Upper lobe of left lung (tissue), 4 donors: Measurements from ENCODE around the gene ALCAM.

Source experiments
- CTCF ChIP-seq, 6 experiments: fragments of 450-650 bp in 4 of 6; fragments of 200-600 bp in 2 of 6; sonication (generic) in 2 of 6; IDR thresholded peaks; one replicate each; pipeline ENCODE4 v1.5.1; 2016 to 2019; ENCODE audit warnings: antibody characterized with exemption in 6 of 6
- POLR2A ChIP-seq, 4 donors: fragments of 450-650 bp; IDR thresholded peaks; one replicate each; pipeline ENCODE4 v1.5.1; 2016 to 2017; ENCODE audit warnings: antibody characterized with exemption in 4 of 4, mild to moderate bottlenecking in 2 of 4

- TF ChIP-seq CTCF (IDR thresholded peaks at IDR 0.05) (no peak), POLR2A (IDR thresholded peaks at IDR 0.05) (no peak)
These were observed 159.8 kb downstream of the ALCAM start for GRCh38 chr3:105526360-105527111.
